Measurements from ENCODE around the gene CDKN1C.
A peak's percentile ranks its signal among the peaks of the same experiment; 100 is the strongest.

Gene CDKN1C

DNA sequence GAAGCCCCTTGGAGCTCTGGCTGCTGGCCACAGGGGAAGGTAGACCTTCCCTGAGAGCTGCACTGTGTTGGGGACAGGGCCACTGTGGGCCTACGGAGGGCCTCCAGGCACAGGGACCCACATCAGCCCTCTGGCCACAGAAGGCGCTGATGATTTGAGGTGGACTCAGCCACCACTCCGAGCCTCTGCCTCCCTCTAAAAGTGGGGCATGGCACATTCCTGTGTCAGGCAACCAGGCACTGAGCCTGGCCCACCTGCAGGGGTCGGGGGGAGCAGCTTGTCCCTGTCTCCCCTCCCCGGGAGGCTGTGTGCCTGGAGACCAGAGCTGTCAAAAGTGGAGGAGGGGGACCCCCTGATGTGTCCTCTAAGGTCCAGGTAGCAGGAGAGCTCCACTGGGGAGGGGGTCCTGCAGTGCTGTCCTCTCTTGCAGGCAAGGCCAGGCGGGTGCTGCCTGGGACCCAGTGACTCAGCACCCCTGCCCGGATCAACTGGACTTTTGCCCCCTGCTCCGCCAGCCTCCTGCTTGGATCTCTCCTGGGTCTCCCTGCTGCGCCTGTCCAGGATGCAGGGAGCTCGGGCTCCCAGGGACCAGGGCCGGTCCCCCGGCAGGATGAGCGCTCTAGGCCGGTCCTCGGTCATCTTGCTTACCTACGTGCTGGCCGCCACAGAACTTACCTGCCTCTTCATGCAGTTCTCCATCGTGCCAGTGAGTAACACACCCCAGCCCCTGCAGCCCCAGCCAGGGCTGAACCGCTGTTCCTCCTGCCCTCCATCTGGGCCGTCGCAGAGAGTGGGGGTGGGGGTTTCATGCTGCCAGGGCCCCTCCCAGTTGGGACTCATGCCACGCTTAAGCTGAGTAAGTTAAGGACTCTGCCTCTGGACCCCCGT is 17.5 kb upstream of the CDKN1C start:
- Mint-ChIP-seq H3K4me3 (peak overlapping the region; percentile 82), H3K27me3 (no peaks in the 10 kb centered on the region), H3K4me1 (peaks cover 40% of the 10 kb centered on the region), H3K27ac (no peak overlapping the region), H3K36me3 (peaks cover 12% of the 10 kb centered on the region), H3K9me3 (no peaks in the 10 kb centered on the region)

DNA sequence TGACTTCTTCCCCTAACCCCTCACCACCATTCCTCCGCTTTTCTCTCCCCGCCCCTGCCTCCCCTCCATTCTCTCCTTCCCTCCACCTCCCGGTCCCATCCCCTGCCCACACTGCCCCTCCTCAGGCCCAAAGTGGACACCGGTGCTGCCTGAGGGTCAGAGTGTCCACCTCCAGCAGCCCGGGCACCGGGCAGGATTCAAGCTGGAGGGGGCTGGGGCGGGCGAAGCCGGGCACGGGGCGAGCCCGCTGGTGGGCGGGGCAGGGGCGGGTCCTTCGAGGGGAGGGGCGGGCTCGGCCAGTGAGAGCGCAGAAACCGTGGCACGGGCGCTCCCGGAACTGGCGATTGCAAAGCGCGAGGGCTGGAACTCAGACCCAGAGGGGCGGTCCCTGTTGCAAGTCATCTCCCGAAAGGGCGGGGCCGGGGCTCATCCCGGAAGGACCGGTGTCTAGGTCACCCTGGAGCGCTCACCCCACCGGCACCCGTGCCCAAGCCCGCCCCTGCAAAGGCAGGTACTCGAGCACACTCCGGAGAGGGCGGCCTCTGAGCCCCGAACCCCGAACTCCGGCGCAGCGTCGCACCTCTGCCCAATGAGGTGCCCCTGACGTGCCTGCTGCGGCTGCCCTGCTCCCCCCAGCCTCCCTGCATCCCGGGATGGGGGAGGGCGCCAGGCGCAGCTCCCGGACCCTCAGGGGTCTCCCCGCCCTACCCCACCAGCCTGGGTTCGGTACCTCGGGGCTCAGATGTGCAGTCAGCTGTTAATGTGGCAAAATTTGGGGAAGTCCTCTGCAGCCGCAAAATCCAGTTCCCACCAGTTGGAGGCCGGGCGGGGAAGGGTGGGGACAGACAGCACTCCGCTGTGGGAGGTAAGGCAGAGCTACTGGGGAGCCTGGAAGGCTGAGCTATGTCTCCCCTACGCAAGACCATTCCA is 16.5 kb upstream of the CDKN1C start:
- H3K4me3 Mint-ChIP-seq: peak overlapping the region; percentile 68
- no peak overlapping the region for H3K27ac Mint-ChIP-seq
- no peaks in the 10 kb centered on the region for H3K9me3 Mint-ChIP-seq
- peaks cover 12% of the 10 kb centered on the region for H3K36me3 Mint-ChIP-seq
- peaks cover 44% of the 10 kb centered on the region for H3K4me1 Mint-ChIP-seq
- no peaks in the 10 kb centered on the region for H3K27me3 Mint-ChIP-seq

DNA sequence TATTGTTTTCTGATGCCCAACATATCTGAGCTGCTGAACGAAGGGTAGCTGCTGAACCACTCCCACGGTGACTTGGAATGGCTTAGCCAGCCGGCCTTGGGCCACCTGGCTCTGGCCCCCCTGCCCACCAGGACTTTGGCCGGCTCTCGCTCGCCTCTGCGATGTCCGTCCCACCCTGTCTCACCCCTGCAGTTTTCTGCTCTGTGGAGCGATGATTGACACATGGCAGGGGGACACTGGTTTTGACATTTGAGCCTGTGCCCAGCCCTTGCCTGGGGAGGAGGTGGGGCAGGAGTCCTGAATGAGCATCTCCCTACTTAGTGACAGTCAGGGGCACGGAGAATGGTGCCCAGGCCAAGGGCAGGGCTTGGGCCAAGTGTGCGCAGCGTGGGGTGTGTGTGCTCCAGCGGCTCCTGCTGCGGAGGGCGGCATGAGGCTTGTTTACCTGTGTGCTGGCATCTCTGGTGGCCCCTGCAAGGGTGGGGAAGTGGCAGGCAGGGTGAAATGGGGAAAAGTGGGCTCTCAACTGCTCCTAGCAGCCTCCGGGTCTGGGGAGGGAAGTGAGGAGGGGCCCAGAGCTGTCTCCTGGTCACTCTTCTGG is 15.7 kb upstream of the CDKN1C start:
- H3K4me1 Mint-ChIP-seq: peaks cover 44% of the 10 kb centered on the region
- H3K4me3 Mint-ChIP-seq: peak overlapping the region; percentile 35
- no peak overlapping the region for H3K27ac Mint-ChIP-seq
- H3K36me3 Mint-ChIP-seq: peaks cover 12% of the 10 kb centered on the region
- no peaks in the 10 kb centered on the region for H3K9me3 Mint-ChIP-seq
- no peaks in the 10 kb centered on the region for H3K27me3 Mint-ChIP-seq

DNA sequence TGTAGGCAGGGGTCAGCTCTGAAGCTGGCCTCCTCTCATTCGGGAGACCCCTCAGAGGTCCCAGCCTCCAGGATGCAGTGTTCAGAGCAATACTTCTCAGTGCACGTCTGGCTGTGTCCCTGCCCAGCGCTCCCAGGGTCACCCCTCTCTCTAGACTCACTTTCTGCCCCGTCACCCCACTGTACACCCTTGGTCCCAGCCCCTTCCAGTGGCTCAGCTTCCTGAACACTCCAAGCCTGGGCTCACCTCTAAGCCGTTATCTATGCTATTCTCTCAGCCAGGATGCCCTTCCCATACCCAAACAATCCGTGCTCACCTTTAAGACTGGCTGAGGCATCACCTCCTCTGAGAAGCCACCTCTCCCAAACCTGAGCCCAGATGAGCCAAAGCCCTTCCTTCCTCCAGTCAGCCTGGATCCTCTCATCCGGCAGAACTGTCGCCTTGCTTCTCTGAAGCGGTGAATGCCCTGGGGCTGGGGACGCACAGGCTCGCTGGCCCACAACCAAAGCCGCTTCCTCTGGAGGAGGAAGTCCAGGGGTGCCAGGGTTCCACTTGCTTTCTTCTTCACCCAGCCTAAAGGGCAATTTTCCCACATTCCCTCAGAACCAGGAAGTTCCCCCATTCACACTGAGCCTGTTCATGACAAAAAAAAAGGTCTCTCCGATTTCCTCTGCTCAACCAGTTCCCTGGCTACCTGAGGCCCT is 13.7 kb upstream of the CDKN1C start:
- no peaks in the 10 kb centered on the region for H3K36me3 Mint-ChIP-seq
- peak overlapping the region; percentile 76 for H3K27ac Mint-ChIP-seq
- H3K4me3 Mint-ChIP-seq: no peak overlapping the region
- no peaks in the 10 kb centered on the region for H3K27me3 Mint-ChIP-seq
- H3K9me3 Mint-ChIP-seq: no peaks in the 10 kb centered on the region
- peaks cover 40% of the 10 kb centered on the region for H3K4me1 Mint-ChIP-seq

DNA sequence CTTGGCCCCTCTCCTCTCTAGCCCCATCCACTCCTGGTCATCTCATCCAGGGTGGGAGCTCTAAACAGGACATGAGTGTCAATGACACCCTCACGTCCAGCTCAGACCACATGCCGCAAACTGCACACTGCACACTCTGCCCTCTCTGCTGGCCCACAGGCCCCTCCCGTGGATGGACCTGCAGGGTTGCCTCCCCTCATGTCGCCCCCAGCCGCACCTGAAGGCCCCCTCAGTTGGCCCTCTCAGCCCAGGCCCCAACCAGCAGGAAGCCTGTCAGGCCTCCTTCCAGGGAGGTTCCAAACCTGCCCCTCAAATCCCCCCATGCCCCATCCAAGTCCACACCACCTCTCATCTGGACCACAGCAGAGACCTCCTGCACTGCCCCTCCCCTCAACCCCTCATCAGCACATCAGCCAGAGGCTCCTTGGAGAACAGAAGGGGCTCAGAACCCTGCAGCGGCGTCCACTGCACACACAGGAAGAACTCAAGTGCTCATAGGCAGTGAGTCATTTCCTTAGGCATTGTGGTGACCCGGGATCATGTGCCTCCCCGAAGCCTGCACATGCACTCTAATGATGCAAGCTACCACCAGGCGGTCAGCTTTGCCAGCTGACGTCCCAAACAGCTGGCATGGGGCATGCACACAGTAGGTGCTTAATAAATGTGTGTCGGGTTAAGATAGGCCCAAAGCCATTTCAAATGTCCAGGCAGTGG is 12.9 kb upstream of the CDKN1C start:
- H3K9me3 Mint-ChIP-seq: no peaks in the 10 kb centered on the region

DNA sequence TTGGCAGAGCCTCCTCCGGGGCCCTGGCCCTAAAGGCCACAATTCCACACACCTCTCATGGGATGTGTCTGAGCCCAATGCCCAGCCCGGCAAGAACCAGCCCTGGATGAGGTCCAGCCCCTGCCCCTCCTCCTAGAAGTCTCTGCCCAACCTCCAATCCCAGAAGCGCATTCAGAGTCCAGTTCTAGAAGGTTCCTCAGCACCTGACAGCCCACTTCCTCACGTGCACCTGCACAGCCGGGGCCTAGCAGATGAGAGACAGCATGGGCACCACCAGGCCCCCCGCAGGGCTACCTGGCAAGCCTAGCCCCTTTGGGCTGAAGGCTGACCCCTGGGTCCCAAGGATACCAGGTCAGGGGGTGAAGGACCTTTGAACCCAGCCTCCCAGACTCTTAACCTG is 11.5 kb upstream of the CDKN1C start:
- H3K4me3 Mint-ChIP-seq: no peak overlapping the region
- H3K27me3 Mint-ChIP-seq: no peaks in the 10 kb centered on the region
- H3K9me3 Mint-ChIP-seq: no peaks in the 10 kb centered on the region
- no peak overlapping the region for H3K27ac Mint-ChIP-seq
- peaks cover 41% of the 10 kb centered on the region for H3K4me1 Mint-ChIP-seq
- no peaks in the 10 kb centered on the region for H3K36me3 Mint-ChIP-seq

More for the DNA sequence above, 12.9 kb upstream of the CDKN1C start:
- H3K4me1 Mint-ChIP-seq: peaks cover 38% of the 10 kb centered on the region
- peak overlapping the region; percentile 23 for H3K4me3 Mint-ChIP-seq
- H3K27ac Mint-ChIP-seq: peak overlapping the region; percentile 80
- H3K36me3 Mint-ChIP-seq: no peaks in the 10 kb centered on the region
- no peaks in the 10 kb centered on the region for H3K27me3 Mint-ChIP-seq

DNA sequence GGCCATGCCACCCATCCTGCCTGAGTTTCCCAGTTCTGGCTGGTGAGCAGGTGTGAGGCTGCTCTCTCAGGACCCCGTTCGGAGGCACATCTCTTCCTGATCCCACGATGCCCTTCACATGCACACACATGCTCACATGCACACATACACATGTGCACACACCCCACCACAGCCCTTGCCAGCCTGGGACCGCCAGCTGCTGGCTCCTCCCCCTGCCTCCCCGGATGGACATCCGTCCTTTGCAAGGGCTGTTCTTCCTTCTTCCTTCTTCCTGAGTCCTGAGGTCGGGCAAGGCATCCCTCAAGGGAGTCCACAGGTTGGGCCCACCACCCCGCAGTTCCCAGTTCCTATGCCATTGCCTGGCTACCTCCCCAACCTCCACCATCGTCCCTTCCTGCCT is 10.5 kb upstream of the CDKN1C start:
- Mint-ChIP-seq H3K4me1 (peaks cover 49% of the 10 kb centered on the region), H3K9me3 (no peaks in the 10 kb centered on the region), H3K27me3 (no peaks in the 10 kb centered on the region), H3K36me3 (no peaks in the 10 kb centered on the region), H3K4me3 (no peak overlapping the region), H3K27ac (no peak overlapping the region)

DNA sequence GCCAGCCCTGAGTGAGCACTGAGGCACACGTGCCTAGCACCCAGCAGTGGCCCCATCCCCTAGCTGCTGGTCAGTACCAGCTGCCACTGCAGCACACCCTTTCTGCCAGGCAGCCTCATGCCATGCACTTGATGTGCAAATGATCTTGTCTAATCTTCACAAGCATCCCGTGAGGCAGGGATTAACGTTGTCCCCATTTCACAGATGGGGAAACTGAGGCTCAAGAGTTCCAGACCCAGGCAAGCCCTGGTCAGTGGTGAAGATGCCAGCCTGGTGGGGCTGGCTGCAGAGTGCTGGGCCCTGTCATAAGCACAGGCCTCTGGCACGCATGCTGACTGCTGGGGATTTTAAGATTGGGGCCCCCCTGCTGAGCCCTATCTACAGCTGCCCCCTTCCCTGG is 8.4 kb upstream of the CDKN1C start:
- Mint-ChIP-seq H3K4me1 (peaks cover 32% of the 10 kb centered on the region), H3K27ac (no peak overlapping the region), H3K4me3 (no peak overlapping the region), H3K27me3 (no peaks in the 10 kb centered on the region), H3K9me3 (no peaks in the 10 kb centered on the region), H3K36me3 (no peaks in the 10 kb centered on the region)

DNA sequence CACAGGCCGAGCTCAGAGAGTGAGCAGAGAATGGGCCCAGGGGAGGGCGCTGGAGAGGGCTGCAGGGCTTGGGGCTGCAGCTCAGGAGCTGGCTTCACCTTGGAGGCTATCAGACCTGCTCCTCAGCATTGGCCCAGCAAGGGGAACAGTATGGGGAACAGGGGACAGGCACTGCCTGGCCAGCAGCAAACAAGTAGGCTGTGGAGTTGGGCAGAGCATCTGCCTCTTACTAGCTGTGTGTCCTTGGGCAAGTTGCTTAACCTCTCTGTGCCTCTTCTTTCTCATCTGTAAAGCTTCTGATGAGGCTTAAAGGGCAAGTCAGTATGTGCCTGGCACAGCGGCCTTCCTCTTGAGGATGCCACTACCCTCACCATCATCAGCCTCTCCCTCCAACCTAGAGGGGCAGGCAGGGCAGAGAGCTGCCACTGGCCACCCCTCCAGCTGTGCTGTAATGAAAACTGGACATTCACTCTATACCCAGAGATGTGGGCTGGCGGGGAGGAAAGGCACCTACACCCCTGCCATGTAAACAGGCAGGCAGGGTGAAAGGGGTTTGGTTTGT is 7.5 kb upstream of the CDKN1C start:
- peak overlapping the region; percentile 41 for H3K27ac Mint-ChIP-seq
- H3K36me3 Mint-ChIP-seq: no peaks in the 10 kb centered on the region
- no peaks in the 10 kb centered on the region for H3K9me3 Mint-ChIP-seq
- H3K4me3 Mint-ChIP-seq: peak overlapping the region; percentile 73
- H3K27me3 Mint-ChIP-seq: no peaks in the 10 kb centered on the region
- H3K4me1 Mint-ChIP-seq: peaks cover 27% of the 10 kb centered on the region

DNA sequence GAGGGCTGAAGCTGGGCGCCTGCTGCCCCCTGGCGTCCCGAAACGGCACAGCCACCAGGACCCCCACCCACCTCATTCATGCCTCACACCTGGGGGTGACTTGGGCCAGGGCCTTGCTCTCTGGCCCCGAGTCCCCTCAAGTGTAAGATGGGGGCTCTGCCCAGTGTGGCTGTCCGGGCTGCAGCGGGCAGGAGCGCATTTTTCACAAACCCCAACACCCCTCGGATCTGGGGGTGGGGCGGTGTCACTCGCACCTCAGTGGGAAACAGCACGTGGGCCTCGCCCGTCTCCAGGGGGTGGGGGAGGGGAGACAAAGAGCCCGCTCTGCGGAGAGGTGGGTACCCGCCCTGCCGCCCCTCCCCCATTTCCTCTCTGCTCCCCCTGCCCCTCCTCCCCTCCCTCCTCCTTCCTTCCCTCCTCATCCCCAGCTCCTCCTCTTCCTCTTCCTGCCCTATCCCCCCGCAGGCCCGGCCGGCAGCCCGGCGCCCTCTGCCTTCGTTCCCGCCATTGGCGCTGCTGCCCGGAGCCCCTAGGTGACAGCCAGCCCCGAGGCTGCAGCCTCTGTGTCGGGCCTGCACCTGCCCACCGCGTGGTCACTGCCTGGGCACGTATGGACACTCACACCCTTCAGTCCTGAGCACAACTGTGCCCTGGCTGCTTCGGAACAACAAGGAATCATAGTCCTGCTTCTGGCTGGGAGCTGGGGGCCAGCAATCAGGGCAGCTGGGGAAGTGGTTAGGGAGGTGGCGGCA is 6.8 kb upstream of the CDKN1C start:
- peak overlapping the region; percentile 73 for H3K4me3 Mint-ChIP-seq
- H3K4me1 Mint-ChIP-seq: peaks cover 23% of the 10 kb centered on the region
- no peaks in the 10 kb centered on the region for H3K36me3 Mint-ChIP-seq
- peak overlapping the region; percentile 51 for H3K27ac Mint-ChIP-seq
- H3K9me3 Mint-ChIP-seq: no peaks in the 10 kb centered on the region
- no peaks in the 10 kb centered on the region for H3K27me3 Mint-ChIP-seq

DNA sequence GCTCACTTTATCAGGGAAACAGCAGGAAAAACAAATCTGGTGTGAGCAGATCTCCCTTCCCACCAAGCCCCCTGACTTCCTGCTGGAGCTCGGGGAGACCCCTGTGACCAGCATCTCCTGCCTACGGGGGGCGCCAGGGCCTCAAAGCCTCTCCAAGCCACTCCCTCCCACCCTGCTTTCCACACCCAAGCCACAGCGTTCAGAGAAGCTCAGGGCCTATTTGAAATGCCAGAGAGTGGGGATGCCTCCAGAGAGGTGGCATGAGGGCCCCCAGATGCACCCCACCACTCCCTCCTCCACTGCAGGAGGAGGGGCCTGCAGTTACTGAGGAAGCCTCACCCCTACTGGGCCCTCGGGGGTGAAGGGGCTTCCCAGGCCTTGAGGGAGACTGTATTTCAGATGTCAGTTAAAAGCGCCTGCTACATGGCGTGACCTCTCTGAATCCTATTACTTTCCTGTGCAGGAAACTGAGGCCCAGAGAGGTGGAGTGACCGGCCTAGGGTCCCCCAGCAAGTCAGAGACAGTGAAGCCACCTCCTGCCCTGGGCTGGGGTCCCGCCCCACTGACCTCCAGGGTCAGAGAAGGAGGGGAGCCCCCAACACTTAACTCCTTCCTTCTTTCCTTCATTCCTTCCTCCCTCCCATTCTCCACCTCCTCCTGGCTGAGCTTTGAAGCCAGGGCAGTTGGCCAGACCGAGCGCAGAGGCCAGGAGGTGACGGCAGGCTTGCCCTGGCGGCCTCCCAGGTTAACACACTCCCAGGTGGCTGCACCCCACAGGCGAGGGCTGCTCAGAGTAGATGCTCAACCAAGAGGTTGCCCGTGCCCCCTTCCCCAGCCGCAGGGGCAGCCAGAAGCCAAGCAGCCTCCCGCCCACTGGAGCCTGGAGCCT is 6.0 kb upstream of the CDKN1C start:
- Mint-ChIP-seq H3K9me3 (no peaks in the 10 kb centered on the region), H3K4me3 (peak overlapping the region; percentile 62), H3K4me1 (peaks cover 29% of the 10 kb centered on the region), H3K36me3 (no peaks in the 10 kb centered on the region), H3K27me3 (no peaks in the 10 kb centered on the region), H3K27ac (peak overlapping the region; percentile 51)

DNA sequence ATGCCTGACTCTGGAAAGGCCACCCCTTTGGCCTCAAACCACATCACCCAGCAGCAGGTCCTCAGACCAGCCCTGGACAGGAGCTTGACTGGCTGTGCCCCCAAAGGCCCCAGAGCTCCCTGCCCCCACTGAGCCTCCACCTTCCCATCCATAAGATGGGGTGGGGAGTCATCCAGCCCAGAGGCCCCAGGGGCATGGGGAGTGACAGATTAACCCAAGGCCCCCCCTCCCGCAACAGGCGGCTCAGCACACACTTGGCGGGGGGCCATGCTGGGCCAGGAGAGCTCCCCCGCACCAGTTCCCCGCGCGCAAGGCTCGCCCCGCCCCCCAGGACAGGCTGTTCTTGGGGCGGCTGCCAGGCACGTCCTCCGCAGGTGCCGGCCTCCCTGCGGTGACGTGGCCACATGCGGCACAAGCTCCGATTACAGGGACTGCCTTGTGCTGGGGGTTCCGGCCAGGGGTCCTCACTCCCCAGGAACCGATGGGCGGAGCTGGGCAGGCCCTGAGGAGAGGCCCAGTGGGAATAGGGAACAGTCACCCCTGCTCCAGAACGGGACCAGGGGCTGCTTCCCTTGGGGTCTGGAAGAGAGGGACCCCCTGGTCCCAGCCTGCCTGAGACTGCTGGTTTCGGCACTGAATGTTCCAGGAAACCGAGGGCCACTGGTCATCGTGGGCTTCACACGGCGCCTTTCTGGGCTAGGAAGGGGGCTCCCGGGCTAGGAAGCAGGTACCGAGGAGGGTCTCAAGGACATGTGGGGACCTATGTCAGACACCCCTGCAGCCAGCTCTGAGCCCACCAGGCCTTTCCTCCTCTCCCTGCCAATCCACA is 5.1 kb upstream of the CDKN1C start:
- Mint-ChIP-seq H3K27ac (no peak overlapping the region), H3K4me3 (no peak overlapping the region), H3K9me3 (no peaks in the 10 kb centered on the region), H3K27me3 (no peaks in the 10 kb centered on the region), H3K4me1 (peaks cover 30% of the 10 kb centered on the region), H3K36me3 (no peaks in the 10 kb centered on the region)

Data from activated naive CD4-positive, alpha-beta T cell treated with anti-CD3 and anti-CD28 coated beads, Interleukin-2, amount 50 U/mL, for 24 hours (primary cell).